ENCODE results near the gene ZNF10. TPM values are rescaled to one million over a fixed set of nuclear protein-coding genes. Genes with fewer than 3 reads are reported as not detected.

Gene ZNF10
- polyA plus RNA-seq, 4 donors = 16.9 to 34.4 (median 21.8) TPM

GRCh38 chr12:133192847-133193246 is 62.4 kb downstream of the ZNF10 start:
- no peak for DNase-seq (ENCODE audit: low read depth in 4 of 4, low spot score in 2 of 4)

GRCh38 chr12:133201888-133202287 is 71.5 kb downstream of the ZNF10 start:
- DNase-seq (ENCODE audit: low read depth in 4 of 4, low spot score in 2 of 4) = no peak

GRCh38 chr12:133202493-133203343 is 72.3 kb downstream of the ZNF10 start:
- DNase-seq (ENCODE audit: low read depth in 4 of 4, low spot score in 2 of 4) = no peak

- no peak for DNase-seq (ENCODE audit: low read depth in 4 of 4, low spot score in 2 of 4)
Observed at GRCh38 chr12:133203344-133204263, 73.2 kb downstream of the ZNF10 start.

- DNase-seq (ENCODE audit: low read depth in 4 of 4, low spot score in 2 of 4) = no peak
Observed at GRCh38 chr12:133204264-133204603, 73.8 kb downstream of the ZNF10 start.

- DNase-seq (ENCODE audit: low read depth in 4 of 4, low spot score in 2 of 4) = no peak
Observed at GRCh38 chr12:133206390-133206789, 76.0 kb downstream of the ZNF10 start.

Other genes starting within 250 kb of the ZNF10 start
- 10 to 100 TPM; 19.5 to 30.5 (median 25.2) TPM for gene CHFR, start 243.0 kb upstream of the ZNF10 start, polyA plus RNA-seq (ENCODE audit: insufficient read length in 4 of 4)
- 10 to 100 TPM; 20.5 to 31.1 (median 26.1) TPM for gene ZNF605, start 174.3 kb upstream of the ZNF10 start, polyA plus RNA-seq (ENCODE audit: insufficient read length in 4 of 4)
- 10 to 100 TPM; 10.2 to 18.6 (median 14.1) TPM for gene ZNF26, start 144.3 kb upstream of the ZNF10 start, polyA plus RNA-seq (ENCODE audit: insufficient read length in 4 of 4)
- gene ZNF84, start 93.1 kb upstream of the ZNF10 start, polyA plus RNA-seq (ENCODE audit: insufficient read length in 4 of 4) = 10 to 100 TPM; 60.1 to 89.0 (median 75.8) TPM
- gene ZNF140, start 49.7 kb upstream of the ZNF10 start, polyA plus RNA-seq (ENCODE audit: insufficient read length in 4 of 4) = 10 to 100 TPM; 33.7 to 44.3 (median 38.5) TPM
- 1 to 10 TPM; 2.6 to 9.3 (median 5.5) TPM for gene ZNF891, start 353 bp upstream of the ZNF10 start, polyA plus RNA-seq (ENCODE audit: insufficient read length in 4 of 4)
- 10 to 100 TPM; 28.9 to 38.3 (median 32.6) TPM for gene ZNF268, start 50.9 kb downstream of the ZNF10 start, polyA plus RNA-seq (ENCODE audit: insufficient read length in 4 of 4)
- not detected for gene ANHX, start 105.2 kb downstream of the ZNF10 start, polyA plus RNA-seq (ENCODE audit: insufficient read length in 4 of 4)

Measured in left renal cortex interstitium (tissue), 4 donors.